GM21390 (cell line): ENCODE data around the gene KCNS3.
A peak's percentile ranks its signal among the peaks of the same experiment; 100 is the strongest.

Experiments used
- ATAC-seq: cut with Tn5 transposase; IDR thresholded peaks from one replicate; pipeline ENCODE4 v1.9.1; 2021; ENCODE audit not compliant: unreplicated experiment

Gene KCNS3

GRCh38 chr2:17878281-17879136 is at the start of gene KCNS3:
Gene KCNS3 (plus strand): TSS chr2:17878667. CDS start chr2:17931009, 52,342 bp downstream.
- ATAC-seq = peak; percentile 90

- ATAC-seq = peak; percentile 96
Measured at GRCh38 chr2:17830053-17831034, 48.1 kb upstream of the KCNS3 start.

- no peak for ATAC-seq
Measured at GRCh38 chr2:17835516-17835915, 43.0 kb upstream of the KCNS3 start.

- no peak for ATAC-seq
Measured at GRCh38 chr2:17839959-17840358, 38.5 kb upstream of the KCNS3 start.

- no peak for ATAC-seq
Measured at GRCh38 chr2:17843457-17843856, 35.0 kb upstream of the KCNS3 start.

- ATAC-seq = no peak
Measured at GRCh38 chr2:17845806-17846205, 32.7 kb upstream of the KCNS3 start.

- ATAC-seq = no peak
Measured at GRCh38 chr2:17846676-17847075, 31.8 kb upstream of the KCNS3 start.

- ATAC-seq = no peak
Measured at GRCh38 chr2:17847236-17847635, 31.2 kb upstream of the KCNS3 start.

- ATAC-seq = no peak
Measured at GRCh38 chr2:17849275-17849674, 29.2 kb upstream of the KCNS3 start.

GRCh38 chr2:17850151-17850550 is 28.3 kb upstream of the KCNS3 start:
- ATAC-seq = no peak

- peak; percentile 89 for ATAC-seq
Measured at GRCh38 chr2:17851731-17852585, 26.5 kb upstream of the KCNS3 start.

- no peak for ATAC-seq
Measured at GRCh38 chr2:17853799-17854198, 24.7 kb upstream of the KCNS3 start.

- ATAC-seq = no peak
Measured at GRCh38 chr2:17857021-17857420, 21.4 kb upstream of the KCNS3 start.

- no peak for ATAC-seq
Measured at GRCh38 chr2:17858064-17858463, 20.4 kb upstream of the KCNS3 start.

- no peak for ATAC-seq
Measured at GRCh38 chr2:17863539-17863938, 14.9 kb upstream of the KCNS3 start.

- no peak for ATAC-seq
Measured at GRCh38 chr2:17864676-17865075, 13.8 kb upstream of the KCNS3 start.

- ATAC-seq = no peak
Measured at GRCh38 chr2:17867133-17867532, 11.3 kb upstream of the KCNS3 start.

- ATAC-seq = no peak
Measured at GRCh38 chr2:17869128-17869527, 9.3 kb upstream of the KCNS3 start.

GRCh38 chr2:17871639-17872038 is 6.8 kb upstream of the KCNS3 start:
- no peak for ATAC-seq

GRCh38 chr2:17873021-17873420 is 5.4 kb upstream of the KCNS3 start:
- ATAC-seq = no peak

- no peak for ATAC-seq
Measured at GRCh38 chr2:17876590-17876989, 1.9 kb upstream of the KCNS3 start.
